Measurements from ENCODE around the gene MLX. TPM values are rescaled to one million over a fixed set of nuclear protein-coding genes. Genes with fewer than 3 reads are reported as not detected.
"Not testable (repeated sequence)": the region's sequence is repeated elsewhere in the genome, so short reads cannot be mapped to it uniquely, and the experiment has no call there.

MLX gene
- total RNA-seq, 4 donors from 2014 or later: 37.8 to 43.2 (median 39.3) TPM

- H3K4me3 ChIP-seq (ENCODE audit: low read depth, poor library complexity, severe bottlenecking): peak overlapping the region; percentile 64
- TF ChIP-seq POLR2A (IDR thresholded peaks at IDR 0.05) (no peak), CTCF (IDR thresholded peaks at IDR 0.05) (no peak)
- intact Hi-C loops (cut with DNase I; ENCODE audit: low total_unique reads): no loop called here
- WGBS, 2 donors: 35 to 37% methylated on average over 15 to 16 of the region's 16 CpGs
- DNase-seq (ENCODE audit: low spot score in 2 of 2): no peak
Measured at GRCh38 chr17:42553866-42554249, 13.0 kb upstream of the MLX start.

- H3K4me3 ChIP-seq (ENCODE audit: low read depth, poor library complexity, severe bottlenecking): peak overlapping the region; percentile 64
- 1 to 2% methylated on average over 18 to 67 of the region's 82 CpGs for WGBS, 2 donors
- intact Hi-C loops (cut with DNase I; ENCODE audit: low total_unique reads): no loop called here
- TF ChIP-seq POLR2A (IDR thresholded peaks at IDR 0.05): peak in 1 of 2 donors; percentile 80
- TF ChIP-seq CTCF (IDR thresholded peaks at IDR 0.05): no peak
- peak; percentile 78 to 97 for DNase-seq (ENCODE audit: low spot score in 2 of 2)
Measured at GRCh38 chr17:42554250-42555121, 12.4 kb upstream of the MLX start.

DNA sequence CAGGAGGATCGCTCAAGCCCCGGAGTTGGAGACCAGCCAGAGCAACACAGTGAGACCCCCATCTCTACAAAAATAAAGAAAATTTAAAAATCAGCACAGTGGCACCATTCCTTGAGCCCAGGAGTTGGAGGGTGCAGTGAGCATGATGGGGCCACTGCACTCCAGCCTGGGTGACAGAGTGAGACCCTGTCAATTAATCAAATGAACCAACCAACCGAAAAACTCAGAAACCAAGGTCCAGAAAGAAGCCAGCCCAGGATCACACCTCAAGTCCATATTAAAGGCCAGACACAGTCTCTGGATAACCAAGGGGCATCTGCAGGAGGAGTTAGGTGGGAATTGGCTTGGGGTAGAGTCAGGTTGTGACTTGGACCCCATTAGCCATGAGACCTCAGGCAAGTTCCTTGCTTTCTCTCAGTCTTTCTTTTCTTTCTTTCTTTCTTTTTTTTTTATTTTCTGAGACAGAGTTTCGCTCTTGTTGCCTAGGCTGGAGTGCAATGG, 11.7 kb upstream of the MLX start:
- peak overlapping the region; percentile 64 for H3K4me3 ChIP-seq (ENCODE audit: low read depth, poor library complexity, severe bottlenecking)
- intact Hi-C loops (cut with DNase I; ENCODE audit: low total_unique reads): no loop called here
- WGBS, 2 donors: 25 to 27% methylated on average over 4 of the region's 4 CpGs
- no peak for TF ChIP-seq POLR2A (IDR thresholded peaks at IDR 0.05)
- no peak for TF ChIP-seq CTCF (IDR thresholded peaks at IDR 0.05)
- DNase-seq (ENCODE audit: low spot score in 2 of 2): no peak

GRCh38 chr17:42555961-42556617, 10.8 kb upstream of the MLX start:
- intact Hi-C loops (cut with DNase I; ENCODE audit: low total_unique reads); DNase-seq (ENCODE audit: low spot score in 2 of 2); H3K4me3 ChIP-seq (ENCODE audit: low read depth, poor library complexity, severe bottlenecking): not testable (repeated sequence)
- WGBS, 2 donors: 55 to 57% methylated on average over 5 of the region's 5 CpGs

DNA sequence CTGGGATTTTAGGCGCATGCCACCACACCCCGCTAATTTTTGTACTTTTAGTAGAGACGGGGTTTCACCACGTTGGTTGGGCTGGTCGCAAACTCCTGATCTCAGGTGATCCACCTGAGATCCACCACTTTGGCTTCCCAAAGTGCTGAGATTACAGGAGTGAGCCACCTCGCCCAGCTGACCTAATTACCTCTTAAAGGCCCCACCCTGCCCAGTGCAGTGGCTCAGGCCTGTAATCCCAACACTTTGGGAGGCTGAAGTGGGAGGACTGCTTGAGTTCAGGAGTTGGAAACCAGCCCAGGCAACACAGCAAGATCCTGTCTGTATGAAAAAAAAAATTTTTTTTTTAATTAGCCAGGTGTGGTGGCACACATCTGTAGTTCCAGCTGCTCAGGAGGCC, 7.8 kb upstream of the MLX start:
- DNase-seq (ENCODE audit: low spot score in 2 of 2): no peak
- no peak overlapping the region for H3K4me3 ChIP-seq (ENCODE audit: low read depth, poor library complexity, severe bottlenecking)
- TF ChIP-seq POLR2A (IDR thresholded peaks at IDR 0.05) (no peak), CTCF (IDR thresholded peaks at IDR 0.05) (no peak)
- intact Hi-C loops (cut with DNase I; ENCODE audit: low total_unique reads): no loop called here
- 54 to 57% methylated on average over 6 of the region's 6 CpGs for WGBS, 2 donors

- TF ChIP-seq CTCF (IDR thresholded peaks at IDR 0.05): no peak
- no peak for TF ChIP-seq POLR2A (IDR thresholded peaks at IDR 0.05)
- intact Hi-C loops (cut with DNase I; ENCODE audit: low total_unique reads): no loop called here
- WGBS, 2 donors: 60 to 82% methylated on average over 1 to 3 of the region's 3 CpGs
- DNase-seq (ENCODE audit: low spot score in 2 of 2): no peak
- no peak overlapping the region for H3K4me3 ChIP-seq (ENCODE audit: low read depth, poor library complexity, severe bottlenecking)
Measured at GRCh38 chr17:42560246-42560645, 6.7 kb upstream of the MLX start.
